HCT116 (cell line): ENCODE data around the gene ADCY1. TPM values are rescaled to one million over a fixed set of nuclear protein-coding genes. Genes with fewer than 3 reads are reported as not detected.

Experiments
- ATAC-seq: fragments of 200-7000 bp; cut with Tn5 transposase; 2 replicates; pipeline ENCODE4 v1.9.1; 2020; ENCODE audit warnings: mild to moderate bottlenecking, moderate library complexity
- BruUV-seq: library from RNA; stranded (reverse); fragments of 400-500 nt; replicated peaks from 2 replicates; lab custom pipeline; 2021; lab: Mats Ljungman, UMichigan
- CTCF ChIA-PET: fragments of 300-600 bp; sonication (Branson Sonifier 250); formaldehyde crosslinking; loops from one replicate; lab custom pipeline; 2021; ENCODE audit warnings: antibody characterized with exemption; lab: Charles Lee
- POLR2A ChIA-PET: fragments of 300-600, 350-600 bp; sonication (Branson Sonifier 250); formaldehyde crosslinking; loops from one replicate; lab custom pipeline; 2021; ENCODE audit warnings: antibody characterized with exemption; lab: Charles Lee
- RAD21 ChIA-PET, 2 experiments: fragments of 300-600 bp; sonication (Branson Sonifier 250); formaldehyde crosslinking; loops; one replicate each; lab custom pipeline; 2023; ENCODE audit warnings: low total read pairs in 2 of 2; ENCODE audit not compliant: uncharacterized antibody in 2 of 2, unreplicated experiment in 2 of 2, low non-redundant PET in 1 of 2; lab: Charles Lee
- DNase-seq: peaks from one replicate; pipeline ENCODE4 v3.0.0-alpha.2; 2010; ENCODE audit warnings: low read depth, low spot score
- H2AFZ ChIP-seq: fragments of 200-600 bp; shearing (Covaris generic), sonication (generic); 2 replicates; pipeline ENCODE4 v1.6.1; 2017; ENCODE audit warnings: low read depth, mixed run types, mixed read lengths, antibody characterized with exemption, low read length; ENCODE audit not compliant: poor library complexity, severe bottlenecking
- H3K27ac ChIP-seq: 2 replicates; pipeline ENCODE4 v1.5.1; 2012; ENCODE audit warnings: low read depth, low read length
- H3K27me3 ChIP-seq: fragments of 200-600 bp; sonication (generic); 2 replicates; pipeline ENCODE4 v1.6.1; 2016; ENCODE audit warnings: mixed run types, low read length, mixed read lengths; ENCODE audit not compliant: insufficient read depth
- H3K36me3 ChIP-seq, 2 experiments: fragments of 200-500 bp in 1 of 2; fragments of 200-600 bp in 1 of 2; sonication (Bioruptor generic) in 1 of 2; sonication (generic) in 1 of 2; 2 replicates each; pipeline versions ENCODE4 v1.5.1 to v1.6.1; 2014 to 2016; ENCODE audit warnings: low read length in 2 of 2, inconsistent platforms in 1 of 2, mixed read lengths in 1 of 2, mixed run types in 1 of 2; ENCODE audit not compliant: insufficient read depth in 2 of 2, control insufficient read depth in 1 of 2
- H3K4me1 ChIP-seq, 2 experiments: fragments of 200-600 bp in 1 of 2; sonication (generic) in 1 of 2; 2 replicates each; pipeline versions ENCODE4 v1.5.1 to v1.6.1; 2012 to 2017; ENCODE audit warnings: low read length in 2 of 2, inconsistent platforms in 1 of 2, mild to moderate bottlenecking in 1 of 2, mixed read lengths in 1 of 2, mixed run types in 1 of 2, moderate library complexity in 1 of 2; ENCODE audit not compliant: insufficient read depth in 2 of 2, control insufficient read depth in 1 of 2
- H3K4me2 ChIP-seq: fragments of 200-600 bp; sonication (generic); 2 replicates; pipeline ENCODE4 v1.6.1; 2017; ENCODE audit warnings: mixed run types, low read length, mixed read lengths
- H3K4me3 ChIP-seq, 2 experiments: fragments of 200-600 bp in 1 of 2; sonication (generic) in 1 of 2; replicated peaks in 1 of 2; 2 replicates each; pipeline ENCODE4 v1.5.1; 2011 to 2016; ENCODE audit warnings: low read length in 2 of 2, control low read depth in 1 of 2, low read depth in 1 of 2, mild to moderate bottlenecking in 1 of 2, mixed read lengths in 1 of 2, mixed run types in 1 of 2
- H3K79me2 ChIP-seq: fragments of 200-600 bp; sonication (generic); 2 replicates; pipeline ENCODE4 v1.6.1; 2017; ENCODE audit warnings: mild to moderate bottlenecking, mixed run types, low read length, moderate library complexity, mixed read lengths; ENCODE audit not compliant: insufficient read depth
- H3K9ac ChIP-seq: fragments of 200-600 bp; sonication (generic); 2 replicates; pipeline ENCODE4 v1.6.1; 2016; ENCODE audit warnings: low read length, mixed read lengths
- H3K9me2 ChIP-seq: fragments of 200-600 bp; sonication (generic), shearing (Covaris generic); 2 replicates; pipeline ENCODE4 v1.6.1; 2017; ENCODE audit warnings: mixed run types, mild to moderate bottlenecking, moderate library complexity; ENCODE audit not compliant: insufficient read depth
- H3K9me3 ChIP-seq, 2 experiments: fragments of 200-500 bp in 1 of 2; fragments of 200-600 bp in 1 of 2; sonication (Bioruptor generic) in 1 of 2; sonication (generic) in 1 of 2; 2 replicates each; pipeline ENCODE4 v1.6.1; 2014 to 2017; ENCODE audit warnings: low read length in 2 of 2, mixed read lengths in 2 of 2, inconsistent platforms in 1 of 2, low read depth in 1 of 2, mild to moderate bottlenecking in 1 of 2, mixed run types in 1 of 2, moderate library complexity in 1 of 2; ENCODE audit not compliant: control insufficient read depth in 1 of 2, insufficient read depth in 1 of 2
- H4K20me1 ChIP-seq: fragments of 200-600 bp; sonication (generic), shearing (Covaris generic); 2 replicates; pipeline ENCODE4 v1.6.1; 2017; ENCODE audit warnings: mixed run types, mild to moderate bottlenecking, moderate library complexity; ENCODE audit not compliant: insufficient read depth
- CEBPB ChIP-seq: IDR thresholded peaks from 2 replicates; pipeline ENCODE4 v1.6.1; 2012; ENCODE audit warnings: low read depth
- EGR1 ChIP-seq: IDR thresholded peaks from 2 replicates; pipeline ENCODE4 v1.6.1; 2012; ENCODE audit warnings: low read depth
- EZH2phosphoT487 ChIP-seq: fragments of 200-600 bp; IDR thresholded peaks from 2 replicates; pipeline ENCODE4 v1.6.1; 2018; ENCODE audit warnings: antibody characterized with exemption, borderline replicate concordance
- FOSL1 ChIP-seq: IDR thresholded peaks from 2 replicates; pipeline ENCODE4 v1.6.1; 2012; ENCODE audit warnings: low read depth
- POLR2AphosphoS5 ChIP-seq: IDR thresholded peaks from 2 replicates; pipeline ENCODE4 v1.6.1; 2011; ENCODE audit warnings: mild to moderate bottlenecking, low read depth, low read length, moderate library complexity
- SRF ChIP-seq: IDR thresholded peaks from 2 replicates; pipeline ENCODE4 v1.6.1; 2012; ENCODE audit warnings: low read depth
- TCF7L2 ChIP-seq: IDR thresholded peaks from 2 replicates; pipeline ENCODE4 v1.7.0; 2011; ENCODE audit warnings: borderline replicate concordance, inconsistent platforms; ENCODE audit not compliant: insufficient read depth, insufficient read length; ENCODE audit errors: extremely low read depth
- intact Hi-C: fragments of 100-400 bp; cut with micrococcal nuclease; formaldehyde crosslinking; loops from 2 replicates; pipeline ENCODE4 v1.10.0; 2022
- total RNA-seq: library from RNA; stranded (reverse); gene quantifications from one replicate; pipeline ENCODE4 v1.2.1, GENCODE V29; 2021; ENCODE audit not compliant: unreplicated experiment
- TF ChIP-seq, protein P1 (sequence below), 3 experiments: fragments of 200-600 bp in 1 of 3; sonication (generic) in 1 of 3; IDR thresholded peaks in 2 of 3; conservative IDR thresholded peaks in 1 of 3; 2 replicates each; pipeline ENCODE4 v1.5.1; 2012 to 2017; ENCODE audit warnings: low read depth in 2 of 3, low read length in 2 of 3, antibody characterized with exemption in 1 of 3, borderline replicate concordance in 1 of 3, control low read depth in 1 of 3, mild to moderate bottlenecking in 1 of 3, mixed read lengths in 1 of 3, mixed run types in 1 of 3, moderate library complexity in 1 of 3; ENCODE audit not compliant: insufficient read depth in 1 of 3
- TF ChIP-seq, protein P2 (sequence below): IDR thresholded peaks from 2 replicates; pipeline ENCODE4 v1.6.1; 2012; ENCODE audit warnings: low read depth
- TF ChIP-seq, protein P3 (sequence below): IDR thresholded peaks from 2 replicates; pipeline ENCODE4 v1.6.1; 2012
- TF ChIP-seq, protein P4 (sequence below): IDR thresholded peaks from 2 replicates; pipeline ENCODE4 v1.6.1; 2011; ENCODE audit warnings: mild to moderate bottlenecking, low read length, moderate library complexity; ENCODE audit not compliant: insufficient replicate concordance; ENCODE audit errors: extremely low read depth

The ADCY1 gene
- total RNA-seq, 1 experiment from 2014 or later: 0.05 TPM

DNA sequence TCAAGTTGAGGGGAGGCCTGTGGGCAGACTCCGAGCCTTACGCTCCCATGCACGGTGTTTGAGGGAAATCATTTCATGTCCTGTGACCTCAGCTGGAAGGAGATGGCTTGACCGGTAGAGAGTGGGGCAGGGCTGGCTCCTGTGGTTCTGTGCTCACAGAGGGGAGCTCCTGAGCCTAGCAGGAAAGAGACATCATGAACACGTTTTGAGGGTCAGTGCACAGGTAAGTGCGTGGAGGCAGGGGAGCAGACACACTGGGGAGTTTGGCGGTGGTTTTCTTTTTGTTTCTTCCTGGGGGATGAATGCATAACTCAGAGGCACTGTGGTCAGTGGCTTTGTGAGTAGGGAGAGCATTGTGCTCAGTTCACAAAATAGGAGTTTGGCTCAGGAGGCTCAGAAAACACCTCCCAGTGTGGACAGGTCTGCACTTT is 22.5 kb downstream of the ADCY1 start:
- Histone ChIP-seq H3K79me2 (no peaks in the 10 kb centered on the region), H3K9me3 (no peaks in the 10 kb centered on the region), H3K4me1 (no peaks in the 10 kb centered on the region), H3K4me3 (no peak overlapping the region), H3K9me2 (no peaks in the 10 kb centered on the region), H3K27ac (no peak overlapping the region), H3K36me3 (no peaks in the 10 kb centered on the region), H3K4me2 (no peak overlapping the region), H3K9ac (no peak overlapping the region), H3K27me3 (peaks cover 8% of the 10 kb centered on the region; the same call in 1 of the 2 replicates), H2AFZ (no peak overlapping the region), H4K20me1 (no peaks in the 10 kb centered on the region)
- no TSS peak for BruUV-seq
- ATAC-seq (no peak), DNase-seq (no peak)
- ChIA-PET POLR2A (no interaction called here), CTCF (no interaction called here), RAD21 (no interaction called here)
- intact Hi-C loops: no loop called here
- TF ChIP-seq, protein P1, sequence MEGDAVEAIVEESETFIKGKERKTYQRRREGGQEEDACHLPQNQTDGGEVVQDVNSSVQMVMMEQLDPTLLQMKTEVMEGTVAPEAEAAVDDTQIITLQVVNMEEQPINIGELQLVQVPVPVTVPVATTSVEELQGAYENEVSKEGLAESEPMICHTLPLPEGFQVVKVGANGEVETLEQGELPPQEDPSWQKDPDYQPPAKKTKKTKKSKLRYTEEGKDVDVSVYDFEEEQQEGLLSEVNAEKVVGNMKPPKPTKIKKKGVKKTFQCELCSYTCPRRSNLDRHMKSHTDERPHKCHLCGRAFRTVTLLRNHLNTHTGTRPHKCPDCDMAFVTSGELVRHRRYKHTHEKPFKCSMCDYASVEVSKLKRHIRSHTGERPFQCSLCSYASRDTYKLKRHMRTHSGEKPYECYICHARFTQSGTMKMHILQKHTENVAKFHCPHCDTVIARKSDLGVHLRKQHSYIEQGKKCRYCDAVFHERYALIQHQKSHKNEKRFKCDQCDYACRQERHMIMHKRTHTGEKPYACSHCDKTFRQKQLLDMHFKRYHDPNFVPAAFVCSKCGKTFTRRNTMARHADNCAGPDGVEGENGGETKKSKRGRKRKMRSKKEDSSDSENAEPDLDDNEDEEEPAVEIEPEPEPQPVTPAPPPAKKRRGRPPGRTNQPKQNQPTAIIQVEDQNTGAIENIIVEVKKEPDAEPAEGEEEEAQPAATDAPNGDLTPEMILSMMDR (IDR thresholded peaks at IDR 0.05 in 2 of 3, conservative IDR thresholded peaks at IDR 0.05 in 1 of 3; ENCODE audit: borderline replicate concordance in 1 of 3, insufficient read depth in 1 of 3, low read depth in 2 of 3, low read length in 2 of 3): no peak
- no peak for TF ChIP-seq EZH2phosphoT487

DNA sequence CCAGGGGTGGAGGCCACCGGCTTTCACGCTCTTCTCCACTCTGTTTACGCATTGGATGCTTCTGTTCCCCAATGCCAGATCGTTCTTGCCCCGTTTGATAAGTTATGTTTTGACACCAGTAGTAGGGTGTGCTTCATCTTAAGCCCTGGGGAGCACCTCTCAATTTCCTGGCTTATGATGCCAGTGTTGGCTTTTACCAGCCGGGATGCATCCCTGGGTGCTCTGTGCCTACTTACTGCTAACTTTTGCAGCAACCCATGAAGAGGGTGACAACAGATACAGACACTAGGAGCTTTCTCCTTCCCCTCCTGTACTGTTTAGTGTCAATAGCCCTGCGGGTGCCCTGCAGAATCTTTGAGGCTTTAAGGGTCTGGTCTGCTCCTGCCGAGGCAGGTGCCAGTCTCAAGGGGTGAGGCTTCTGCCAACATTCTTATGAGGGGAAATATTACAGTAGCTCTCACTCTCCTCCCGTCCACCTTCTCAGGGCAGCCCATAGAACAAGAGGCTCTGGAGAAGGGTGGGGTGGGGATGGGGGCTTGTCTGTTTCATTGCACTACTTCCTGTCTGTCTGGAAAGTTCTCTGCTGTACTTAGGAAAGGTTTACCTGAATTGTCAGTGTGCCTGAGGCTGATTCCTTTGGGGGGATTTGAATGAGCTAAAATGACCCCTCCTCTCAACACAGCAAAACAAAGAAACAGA is 23.3 kb downstream of the ADCY1 start:
- intact Hi-C loops: no loop called here
- RAD21 ChIA-PET: no interaction called here
- no peaks in the 10 kb centered on the region for H4K20me1 ChIP-seq
- no peaks in the 10 kb centered on the region for H3K9me2 ChIP-seq
- no peak overlapping the region for H3K9ac ChIP-seq
- no peak overlapping the region for H3K27ac ChIP-seq
- no TSS peak for BruUV-seq
- no peaks in the 10 kb centered on the region for H3K9me3 ChIP-seq
- no peak overlapping the region for H3K4me3 ChIP-seq
- no peaks in the 10 kb centered on the region for H3K36me3 ChIP-seq
- H3K79me2 ChIP-seq: no peaks in the 10 kb centered on the region
- POLR2A ChIA-PET: no interaction called here
- ATAC-seq: no peak
- no peak overlapping the region for H2AFZ ChIP-seq
- H3K4me2 ChIP-seq: no peak overlapping the region
- DNase-seq: no peak
- CTCF ChIA-PET: no interaction called here
- H3K4me1 ChIP-seq: no peaks in the 10 kb centered on the region
- H3K27me3 ChIP-seq: peaks cover 8% of the 10 kb centered on the region; the same call in 1 of the 2 replicates
- TF ChIP-seq FOSL1 (no peak), SRF (no peak), POLR2AphosphoS5 (no peak), TCF7L2 (no peak), EGR1 (no peak), CEBPB (no peak)
- TF ChIP-seq, protein P2, sequence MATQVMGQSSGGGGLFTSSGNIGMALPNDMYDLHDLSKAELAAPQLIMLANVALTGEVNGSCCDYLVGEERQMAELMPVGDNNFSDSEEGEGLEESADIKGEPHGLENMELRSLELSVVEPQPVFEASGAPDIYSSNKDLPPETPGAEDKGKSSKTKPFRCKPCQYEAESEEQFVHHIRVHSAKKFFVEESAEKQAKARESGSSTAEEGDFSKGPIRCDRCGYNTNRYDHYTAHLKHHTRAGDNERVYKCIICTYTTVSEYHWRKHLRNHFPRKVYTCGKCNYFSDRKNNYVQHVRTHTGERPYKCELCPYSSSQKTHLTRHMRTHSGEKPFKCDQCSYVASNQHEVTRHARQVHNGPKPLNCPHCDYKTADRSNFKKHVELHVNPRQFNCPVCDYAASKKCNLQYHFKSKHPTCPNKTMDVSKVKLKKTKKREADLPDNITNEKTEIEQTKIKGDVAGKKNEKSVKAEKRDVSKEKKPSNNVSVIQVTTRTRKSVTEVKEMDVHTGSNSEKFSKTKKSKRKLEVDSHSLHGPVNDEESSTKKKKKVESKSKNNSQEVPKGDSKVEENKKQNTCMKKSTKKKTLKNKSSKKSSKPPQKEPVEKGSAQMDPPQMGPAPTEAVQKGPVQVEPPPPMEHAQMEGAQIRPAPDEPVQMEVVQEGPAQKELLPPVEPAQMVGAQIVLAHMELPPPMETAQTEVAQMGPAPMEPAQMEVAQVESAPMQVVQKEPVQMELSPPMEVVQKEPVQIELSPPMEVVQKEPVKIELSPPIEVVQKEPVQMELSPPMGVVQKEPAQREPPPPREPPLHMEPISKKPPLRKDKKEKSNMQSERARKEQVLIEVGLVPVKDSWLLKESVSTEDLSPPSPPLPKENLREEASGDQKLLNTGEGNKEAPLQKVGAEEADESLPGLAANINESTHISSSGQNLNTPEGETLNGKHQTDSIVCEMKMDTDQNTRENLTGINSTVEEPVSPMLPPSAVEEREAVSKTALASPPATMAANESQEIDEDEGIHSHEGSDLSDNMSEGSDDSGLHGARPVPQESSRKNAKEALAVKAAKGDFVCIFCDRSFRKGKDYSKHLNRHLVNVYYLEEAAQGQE: no peak
- TF ChIP-seq, protein P3, sequence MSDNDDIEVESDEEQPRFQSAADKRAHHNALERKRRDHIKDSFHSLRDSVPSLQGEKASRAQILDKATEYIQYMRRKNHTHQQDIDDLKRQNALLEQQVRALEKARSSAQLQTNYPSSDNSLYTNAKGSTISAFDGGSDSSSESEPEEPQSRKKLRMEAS: no peak
- TF ChIP-seq, protein P4, sequence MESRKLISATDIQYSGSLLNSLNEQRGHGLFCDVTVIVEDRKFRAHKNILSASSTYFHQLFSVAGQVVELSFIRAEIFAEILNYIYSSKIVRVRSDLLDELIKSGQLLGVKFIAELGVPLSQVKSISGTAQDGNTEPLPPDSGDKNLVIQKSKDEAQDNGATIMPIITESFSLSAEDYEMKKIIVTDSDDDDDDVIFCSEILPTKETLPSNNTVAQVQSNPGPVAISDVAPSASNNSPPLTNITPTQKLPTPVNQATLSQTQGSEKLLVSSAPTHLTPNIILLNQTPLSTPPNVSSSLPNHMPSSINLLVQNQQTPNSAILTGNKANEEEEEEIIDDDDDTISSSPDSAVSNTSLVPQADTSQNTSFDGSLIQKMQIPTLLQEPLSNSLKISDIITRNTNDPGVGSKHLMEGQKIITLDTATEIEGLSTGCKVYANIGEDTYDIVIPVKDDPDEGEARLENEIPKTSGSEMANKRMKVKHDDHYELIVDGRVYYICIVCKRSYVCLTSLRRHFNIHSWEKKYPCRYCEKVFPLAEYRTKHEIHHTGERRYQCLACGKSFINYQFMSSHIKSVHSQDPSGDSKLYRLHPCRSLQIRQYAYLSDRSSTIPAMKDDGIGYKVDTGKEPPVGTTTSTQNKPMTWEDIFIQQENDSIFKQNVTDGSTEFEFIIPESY: no peak
